GM18505 (cell line): Measurements from ENCODE around the gene EMILIN1.

Experiments used
- ATAC-seq: cut with Tn5 transposase; IDR thresholded peaks from one replicate; pipeline ENCODE4 v1.9.1; 2021; ENCODE audit not compliant: unreplicated experiment
- POLR2A ChIP-seq: IDR thresholded peaks from 4 replicates; pipeline ENCODE4 v1.6.1; 2011; ENCODE audit warnings: borderline replicate concordance; ENCODE audit not compliant: insufficient read depth, insufficient read length; ENCODE audit errors: extremely low read depth

Gene EMILIN1

GRCh38 chr2:27081984-27082772 lies 3.8 kb downstream of the EMILIN1 start:
- ATAC-seq = no peak
- TF ChIP-seq POLR2A = no peak

- no peak for ATAC-seq
- no peak for TF ChIP-seq POLR2A
These were observed 4.5 kb downstream of the EMILIN1 start for GRCh38 chr2:27082773-27083409.

- no peak for TF ChIP-seq POLR2A
- ATAC-seq = no peak
These were observed 5.2 kb downstream of the EMILIN1 start for GRCh38 chr2:27083410-27084296.

- ATAC-seq = no peak
These were observed 6.1 kb downstream of the EMILIN1 start for GRCh38 chr2:27084297-27085061.

GRCh38 chr2:27085062-27085672 lies 6.8 kb downstream of the EMILIN1 start:
- no peak for ATAC-seq
- no peak for TF ChIP-seq POLR2A

More at GRCh38 chr2:27084297-27085061, 6.1 kb downstream of the EMILIN1 start:
- no peak for TF ChIP-seq POLR2A

GRCh38 chr2:27085673-27086089 lies 7.3 kb downstream of the EMILIN1 start:
- no peak for TF ChIP-seq POLR2A
- ATAC-seq = no peak

- peak; percentile 78 for ATAC-seq
- TF ChIP-seq POLR2A = peak; percentile 65
These were observed 7.8 kb downstream of the EMILIN1 start for GRCh38 chr2:27086090-27086723.

GRCh38 chr2:27086724-27087593 lies 8.5 kb downstream of the EMILIN1 start, which contains the start of gene KHK:
Gene KHK (plus strand): TSS chr2:27086772. CDS start chr2:27087260, 488 bp downstream.
- TF ChIP-seq POLR2A = peak; percentile 23
- no peak for ATAC-seq

- no peak for TF ChIP-seq POLR2A
- ATAC-seq = no peak
These were observed 9.5 kb downstream of the EMILIN1 start for GRCh38 chr2:27087823-27088410.

GRCh38 chr2:27088634-27089033 lies 10.2 kb downstream of the EMILIN1 start:
- ATAC-seq = no peak

More at GRCh38 chr2:27088634-27089033, 10.2 kb downstream of the EMILIN1 start:
- no peak for TF ChIP-seq POLR2A
